ENCODE results near the gene RCOR1.

- no peak for TF ChIP-seq CTCF (IDR thresholded peaks at IDR 0.05)
- TF ChIP-seq EZH2 (IDR thresholded peaks at IDR 0.05; ENCODE audit: borderline replicate concordance, insufficient read depth, low read depth, low read length, poor library complexity, severe bottlenecking): no peak
Measured at GRCh38 chr14:102666635-102667034, 74.2 kb downstream of the RCOR1 start.

All from B cell (primary cell).